ENCODE data around the gene BANF1. TPM values are rescaled to one million over a fixed set of nuclear protein-coding genes. Genes with fewer than 3 reads are reported as not detected.

BANF1 gene
- total and polyA plus RNA-seq, 2 of the 13 experiments (the other 11 are each of a cell fraction or from before 2014, with no cell fraction given) = 40.5 to 86.5 TPM

DNA sequence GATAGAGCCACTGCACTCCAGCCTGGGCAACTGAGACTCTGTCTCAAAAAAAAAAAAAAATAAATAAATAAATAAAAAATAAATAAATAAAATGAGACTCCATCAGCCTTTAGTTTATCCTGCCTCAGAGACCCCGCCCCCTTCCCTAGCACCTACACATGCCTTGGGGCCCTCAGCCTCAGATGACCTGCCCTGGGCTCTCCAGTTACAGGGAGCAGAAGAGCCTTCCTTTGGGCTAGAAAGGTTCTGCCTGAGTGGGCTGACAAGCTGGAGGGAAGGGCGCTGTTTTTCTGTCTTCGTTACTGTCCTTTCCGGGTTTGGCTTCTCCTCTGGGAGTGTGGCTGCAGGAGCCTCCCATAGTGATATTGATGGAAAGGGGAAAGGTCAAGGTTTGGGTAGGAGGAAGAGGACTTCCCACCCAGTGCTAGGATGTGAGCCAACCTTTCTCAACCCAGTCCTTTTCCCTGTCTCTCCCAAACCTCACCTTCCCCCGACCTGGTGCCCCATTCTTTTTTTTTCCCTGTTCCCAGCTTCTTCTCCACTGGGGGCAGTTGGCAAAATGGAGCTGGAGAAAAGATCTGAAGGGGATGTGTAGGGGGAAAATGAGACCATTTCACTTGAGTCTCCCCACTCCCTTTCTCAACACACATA lies 48.4 kb downstream of the BANF1 start (continued):
- TF ChIP-seq ZNF292 (CRISPR knock-in tag; IDR thresholded peaks at IDR 0.05; ENCODE audit: borderline replicate concordance, low read depth) (no peak), ZNF687 (CRISPR knock-in tag; IDR thresholded peaks at IDR 0.05) (no peak), RBM22 (optimal IDR thresholded peaks at IDR 0.05; ENCODE audit: low read length) (no peak), MEIS1 (CRISPR knock-in tag; IDR thresholded peaks at IDR 0.05; ENCODE audit: borderline replicate concordance) (no peak), TFE3 (CRISPR knock-in tag; IDR thresholded peaks at IDR 0.05) (no peak), ARID5B (CRISPR knock-in tag; IDR thresholded peaks at IDR 0.05) (no peak), ZNF549 (CRISPR knock-in tag; IDR thresholded peaks at IDR 0.05) (no peak), HMGXB3 (CRISPR knock-in tag; IDR thresholded peaks at IDR 0.05; ENCODE audit: borderline replicate concordance) (no peak), FOSL1 (CRISPR knock-in tag; IDR thresholded peaks at IDR 0.05; ENCODE audit: borderline replicate concordance) (no peak)
- TF ChIP-seq, protein P1, sequence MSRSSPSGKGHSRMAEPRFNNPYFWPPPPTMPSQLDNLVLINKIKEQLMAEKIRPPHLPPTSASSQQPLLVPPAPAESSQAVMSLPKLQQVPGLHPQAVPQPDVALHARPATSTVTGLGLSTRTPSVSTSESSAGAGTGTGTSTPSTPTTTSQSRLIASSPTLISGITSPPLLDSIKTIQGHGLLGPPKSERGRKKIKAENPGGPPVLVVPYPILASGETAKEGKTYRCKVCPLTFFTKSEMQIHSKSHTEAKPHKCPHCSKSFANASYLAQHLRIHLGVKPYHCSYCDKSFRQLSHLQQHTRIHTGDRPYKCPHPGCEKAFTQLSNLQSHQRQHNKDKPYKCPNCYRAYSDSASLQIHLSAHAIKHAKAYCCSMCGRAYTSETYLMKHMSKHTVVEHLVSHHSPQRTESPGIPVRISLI (CRISPR knock-in tag; IDR thresholded peaks at IDR 0.05; ENCODE audit: borderline replicate concordance) = no peak
- TF ChIP-seq, protein P2, sequence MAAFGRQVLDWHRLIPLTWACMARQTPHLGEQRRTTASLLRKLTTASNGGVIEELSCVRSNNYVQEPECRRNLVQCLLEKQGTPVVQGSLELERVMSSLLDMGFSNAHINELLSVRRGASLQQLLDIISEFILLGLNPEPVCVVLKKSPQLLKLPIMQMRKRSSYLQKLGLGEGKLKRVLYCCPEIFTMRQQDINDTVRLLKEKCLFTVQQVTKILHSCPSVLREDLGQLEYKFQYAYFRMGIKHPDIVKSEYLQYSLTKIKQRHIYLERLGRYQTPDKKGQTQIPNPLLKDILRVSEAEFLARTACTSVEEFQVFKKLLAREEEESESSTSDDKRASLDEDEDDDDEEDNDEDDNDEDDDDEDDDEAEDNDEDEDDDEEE (CRISPR knock-in tag; IDR thresholded peaks at IDR 0.05) = no peak

All from HepG2 (cell line).